ENCODE results near the gene CLEC4A.
"Not testable (repeated sequence)": the region's sequence is repeated elsewhere in the genome, so short reads cannot be mapped to it uniquely, and the experiment has no call there.

CLEC4A gene

GRCh38 chr12:8088574-8088973 is 34.8 kb upstream of the CLEC4A start:
- Histone ChIP-seq H3K27me3 (ENCODE audit: insufficient read depth, low read length) (no peaks in the 10 kb centered on the region), H3K4me1 (ENCODE audit: control insufficient read depth, insufficient read depth, low read length, unreplicated experiment) (peaks cover 2% of the 10 kb centered on the region), H3K79me2 (ENCODE audit: control insufficient read depth, insufficient read depth, low read length, unreplicated experiment) (peaks cover 44% of the 10 kb centered on the region), H2AFZ (ENCODE audit: low read length, unreplicated experiment) (no peak overlapping the region), H3K36me3 (ENCODE audit: insufficient read depth, low read length) (peaks cover 8% of the 10 kb centered on the region; the same call in 1 of the 2 replicates), H3K4me3 (ENCODE audit: low read depth, low read length) (no peak overlapping the region), H3K27ac (ENCODE audit: low read depth, low read length) (no peak overlapping the region)

- not testable (repeated sequence) for H3K27me3 ChIP-seq (ENCODE audit: insufficient read depth, low read length); H3K27ac ChIP-seq (ENCODE audit: low read depth, low read length); H3K4me3 ChIP-seq (ENCODE audit: low read depth, low read length); H3K4me1 ChIP-seq (ENCODE audit: control insufficient read depth, insufficient read depth, low read length, unreplicated experiment); H2AFZ ChIP-seq (ENCODE audit: low read length, unreplicated experiment); H3K36me3 ChIP-seq (ENCODE audit: insufficient read depth, low read length)
- H3K79me2 ChIP-seq (ENCODE audit: control insufficient read depth, insufficient read depth, low read length, unreplicated experiment), result peaks cover 37% of the 10 kb centered on the region
These were observed 34.1 kb upstream of the CLEC4A start for GRCh38 chr12:8089277-8089676.

GRCh38 chr12:8089716-8090115 is 33.7 kb upstream of the CLEC4A start:
- no peak overlapping the region for H3K4me3 ChIP-seq (ENCODE audit: low read depth, low read length)
- peaks cover 33% of the 10 kb centered on the region for H3K79me2 ChIP-seq (ENCODE audit: control insufficient read depth, insufficient read depth, low read length, unreplicated experiment)
- no peak overlapping the region for H2AFZ ChIP-seq (ENCODE audit: low read length, unreplicated experiment)
- H3K36me3 ChIP-seq (ENCODE audit: insufficient read depth, low read length), result peaks cover 11% of the 10 kb centered on the region
- no peaks in the 10 kb centered on the region for H3K27me3 ChIP-seq (ENCODE audit: insufficient read depth, low read length)
- peaks cover 2% of the 10 kb centered on the region for H3K4me1 ChIP-seq (ENCODE audit: control insufficient read depth, insufficient read depth, low read length, unreplicated experiment)
- H3K27ac ChIP-seq (ENCODE audit: low read depth, low read length), result no peak overlapping the region

GRCh38 chr12:8093291-8093690 is 30.1 kb upstream of the CLEC4A start:
- peaks cover 17% of the 10 kb centered on the region for H3K36me3 ChIP-seq (ENCODE audit: insufficient read depth, low read length)
- H3K27me3 ChIP-seq (ENCODE audit: insufficient read depth, low read length), result no peaks in the 10 kb centered on the region
- H3K4me1 ChIP-seq (ENCODE audit: control insufficient read depth, insufficient read depth, low read length, unreplicated experiment), result no peaks in the 10 kb centered on the region
- no peak overlapping the region for H3K4me3 ChIP-seq (ENCODE audit: low read depth, low read length)
- peaks cover 5% of the 10 kb centered on the region for H3K79me2 ChIP-seq (ENCODE audit: control insufficient read depth, insufficient read depth, low read length, unreplicated experiment)
- no peak overlapping the region for H3K27ac ChIP-seq (ENCODE audit: low read depth, low read length)
- no peak overlapping the region for H2AFZ ChIP-seq (ENCODE audit: low read length, unreplicated experiment)

GRCh38 chr12:8096281-8096915 is 27.0 kb upstream of the CLEC4A start:
- no peaks in the 10 kb centered on the region for H3K79me2 ChIP-seq (ENCODE audit: control insufficient read depth, insufficient read depth, low read length, unreplicated experiment)
- no peak overlapping the region for H3K4me3 ChIP-seq (ENCODE audit: low read depth, low read length)
- no peak overlapping the region for H3K27ac ChIP-seq (ENCODE audit: low read depth, low read length)
- H3K4me1 ChIP-seq (ENCODE audit: control insufficient read depth, insufficient read depth, low read length, unreplicated experiment), result no peaks in the 10 kb centered on the region
- no peaks in the 10 kb centered on the region for H3K27me3 ChIP-seq (ENCODE audit: insufficient read depth, low read length)
- H3K36me3 ChIP-seq (ENCODE audit: insufficient read depth, low read length), result peaks cover 9% of the 10 kb centered on the region
- no peak overlapping the region for H2AFZ ChIP-seq (ENCODE audit: low read length, unreplicated experiment)

- no peaks in the 10 kb centered on the region for H3K27me3 ChIP-seq (ENCODE audit: insufficient read depth, low read length)
- no peaks in the 10 kb centered on the region for H3K4me1 ChIP-seq (ENCODE audit: control insufficient read depth, insufficient read depth, low read length, unreplicated experiment)
- H3K27ac ChIP-seq (ENCODE audit: low read depth, low read length), result no peak overlapping the region
- H3K79me2 ChIP-seq (ENCODE audit: control insufficient read depth, insufficient read depth, low read length, unreplicated experiment), result no peaks in the 10 kb centered on the region
- H3K36me3 ChIP-seq (ENCODE audit: insufficient read depth, low read length), result peaks cover 9% of the 10 kb centered on the region
- H3K4me3 ChIP-seq (ENCODE audit: low read depth, low read length), result no peak overlapping the region
- H2AFZ ChIP-seq (ENCODE audit: low read length, unreplicated experiment), result no peak overlapping the region
These were observed 24.2 kb upstream of the CLEC4A start for GRCh38 chr12:8099235-8099634.

- H3K36me3 ChIP-seq (ENCODE audit: insufficient read depth, low read length), result peaks cover 4% of the 10 kb centered on the region; the same call in 1 of the 2 replicates
- H3K4me3 ChIP-seq (ENCODE audit: low read depth, low read length), result no peak overlapping the region
- H3K79me2 ChIP-seq (ENCODE audit: control insufficient read depth, insufficient read depth, low read length, unreplicated experiment), result no peaks in the 10 kb centered on the region
- no peaks in the 10 kb centered on the region for H3K27me3 ChIP-seq (ENCODE audit: insufficient read depth, low read length)
- H2AFZ ChIP-seq (ENCODE audit: low read length, unreplicated experiment), result peak overlapping the region; percentile 27
- H3K27ac ChIP-seq (ENCODE audit: low read depth, low read length), result no peak overlapping the region
- no peaks in the 10 kb centered on the region for H3K4me1 ChIP-seq (ENCODE audit: control insufficient read depth, insufficient read depth, low read length, unreplicated experiment)
These were observed 14.5 kb upstream of the CLEC4A start for GRCh38 chr12:8108808-8109398.

- not testable (repeated sequence) for H3K4me1 ChIP-seq (ENCODE audit: control insufficient read depth, insufficient read depth, low read length, unreplicated experiment); H3K36me3 ChIP-seq (ENCODE audit: insufficient read depth, low read length); H3K79me2 ChIP-seq (ENCODE audit: control insufficient read depth, insufficient read depth, low read length, unreplicated experiment); H3K27ac ChIP-seq (ENCODE audit: low read depth, low read length); H2AFZ ChIP-seq (ENCODE audit: low read length, unreplicated experiment); H3K4me3 ChIP-seq (ENCODE audit: low read depth, low read length); H3K27me3 ChIP-seq (ENCODE audit: insufficient read depth, low read length)
These were observed 10.3 kb upstream of the CLEC4A start for GRCh38 chr12:8113117-8113516.

- no peak overlapping the region for H3K27ac ChIP-seq (ENCODE audit: low read depth, low read length)
- no peaks in the 10 kb centered on the region for H3K4me1 ChIP-seq (ENCODE audit: control insufficient read depth, insufficient read depth, low read length, unreplicated experiment)
These were observed 3.2 kb upstream of the CLEC4A start for GRCh38 chr12:8120072-8120713.

GRCh38 chr12:8127138-8127537 is 3.7 kb downstream of the CLEC4A start:
- H3K27ac ChIP-seq (ENCODE audit: low read depth, low read length), result no peak overlapping the region
- H3K36me3 ChIP-seq (ENCODE audit: insufficient read depth, low read length), result no peaks in the 10 kb centered on the region
- no peaks in the 10 kb centered on the region for H3K27me3 ChIP-seq (ENCODE audit: insufficient read depth, low read length)
- no peaks in the 10 kb centered on the region for H3K4me1 ChIP-seq (ENCODE audit: control insufficient read depth, insufficient read depth, low read length, unreplicated experiment)
- no peak overlapping the region for H3K4me3 ChIP-seq (ENCODE audit: low read depth, low read length)
- no peaks in the 10 kb centered on the region for H3K79me2 ChIP-seq (ENCODE audit: control insufficient read depth, insufficient read depth, low read length, unreplicated experiment)
- H2AFZ ChIP-seq (ENCODE audit: low read length, unreplicated experiment), result no peak overlapping the region

More at GRCh38 chr12:8120072-8120713, 3.2 kb upstream of the CLEC4A start:
- H3K36me3 ChIP-seq (ENCODE audit: insufficient read depth, low read length), result no peaks in the 10 kb centered on the region
- no peak overlapping the region for H2AFZ ChIP-seq (ENCODE audit: low read length, unreplicated experiment)
- H3K79me2 ChIP-seq (ENCODE audit: control insufficient read depth, insufficient read depth, low read length, unreplicated experiment), result no peaks in the 10 kb centered on the region
- no peak overlapping the region for H3K4me3 ChIP-seq (ENCODE audit: low read depth, low read length)
- H3K27me3 ChIP-seq (ENCODE audit: insufficient read depth, low read length), result no peaks in the 10 kb centered on the region
